PC-9 (cell line): ENCODE measurements around the gene USP31. TPM values are rescaled to one million over a fixed set of nuclear protein-coding genes. Genes with fewer than 3 reads are reported as not detected.

Source experiments
- BruUV-seq: library from RNA; stranded (reverse); fragments of 400-500 nt; replicated peaks from 2 replicates; lab custom pipeline; 2021; lab: Mats Ljungman, UMichigan
- CTCF ChIA-PET: fragments of 300-600 bp; sonication (Branson Sonifier 250); formaldehyde crosslinking; loops from one replicate; lab custom pipeline; 2022; ENCODE audit warnings: antibody characterized with exemption; lab: Charles Lee
- POLR2A ChIA-PET: fragments of 300-600 bp; sonication (Branson Sonifier 250); formaldehyde crosslinking; loops from one replicate; lab custom pipeline; 2022; ENCODE audit warnings: antibody characterized with exemption; ENCODE audit not compliant: unreplicated experiment; lab: Charles Lee
- DNase-seq, 2 experiments: peaks; one replicate each; pipeline versions ENCODE4 v3.0.0 to v3.0.0-alpha.2; 2015 to 2022; ENCODE audit warnings: mixed read lengths in 1 of 2
- H2AFZ ChIP-seq: fragments of 200-600 bp; sonication (generic); 2 replicates; pipeline ENCODE4 v1.8.1; 2017; ENCODE audit warnings: antibody characterized with exemption
- H3F3A ChIP-seq: fragments of 200-600 bp; sonication (generic); 2 replicates; pipeline ENCODE4 v1.8.1; 2017; ENCODE audit warnings: antibody characterized with exemption, mild to moderate bottlenecking, low read depth; ENCODE audit not compliant: insufficient read depth
- H3K27ac ChIP-seq: fragments of 200-600 bp; sonication (generic); 2 replicates; pipeline ENCODE4 v1.6.1; 2016; ENCODE audit warnings: mixed run types
- H3K27me3 ChIP-seq: fragments of 200-600 bp; sonication (generic); 2 replicates; pipeline ENCODE4 v1.6.1; 2016; ENCODE audit warnings: low read depth, mixed run types; ENCODE audit not compliant: insufficient read depth
- H3K36me3 ChIP-seq: fragments of 200-600 bp; sonication (generic); 2 replicates; pipeline ENCODE4 v1.6.1; 2016; ENCODE audit warnings: low read depth, mixed run types
- H3K4me1 ChIP-seq: fragments of 200-600 bp; sonication (generic); replicated peaks from 2 replicates; pipeline ENCODE4 v1.6.1; 2016; ENCODE audit warnings: mixed run types; ENCODE audit not compliant: insufficient read depth
- H3K4me2 ChIP-seq: fragments of 200-600 bp; sonication (generic); 2 replicates; pipeline ENCODE4 v1.6.1; 2017; ENCODE audit warnings: mixed run types
- H3K4me3 ChIP-seq: fragments of 200-600 bp; sonication (generic); 2 replicates; pipeline ENCODE4 v1.6.1; 2016; ENCODE audit warnings: mixed run types
- H3K79me2 ChIP-seq: fragments of 200-600 bp; sonication (generic); 2 replicates; pipeline ENCODE4 v1.6.1; 2017; ENCODE audit warnings: low read depth, mixed run types
- H3K9me2 ChIP-seq: fragments of 200-600 bp; sonication (generic); 2 replicates; pipeline ENCODE4 v1.8.1; 2017; ENCODE audit warnings: mild to moderate bottlenecking; ENCODE audit not compliant: insufficient read depth
- H3K9me3 ChIP-seq: fragments of 200-600 bp; sonication (generic); 2 replicates; pipeline ENCODE4 v1.8.1; 2016; ENCODE audit warnings: low read depth; ENCODE audit not compliant: insufficient read depth
- H4K20me1 ChIP-seq: fragments of 200-600 bp; sonication (generic); 2 replicates; pipeline ENCODE4 v1.8.1; 2017; ENCODE audit not compliant: insufficient read depth
- CTCF ChIP-seq: fragments of 200-600 bp; sonication (generic); conservative IDR thresholded peaks from 2 replicates; pipeline ENCODE4 v1.6.1; 2017; ENCODE audit warnings: mixed run types, antibody characterized with exemption, mild to moderate bottlenecking, moderate library complexity
- EZH2 ChIP-seq: fragments of 200-600 bp; sonication (generic); IDR thresholded peaks from 2 replicates; pipeline ENCODE4 v1.8.0; 2017; ENCODE audit warnings: antibody characterized with exemption, low read depth
- intact Hi-C: fragments of 100-400 bp; cut with micrococcal nuclease; formaldehyde crosslinking; loops from one replicate; pipeline ENCODE4 v1.10.0; 2022; ENCODE audit not compliant: unreplicated experiment
- total RNA-seq: library from RNA; stranded (reverse); gene quantifications from 2 replicates; pipeline ENCODE4 v1.2.3, GENCODE V29; 2021

Gene USP31
- total RNA-seq, 1 experiment from 2014 or later: 12.1 TPM

- DNase-seq: no peak
- ChIA-PET CTCF (no interaction called here), POLR2A (no interaction called here)
- Histone ChIP-seq H3K9me2 (no peaks in the 10 kb centered on the region), H3K27ac (no peak overlapping the region), H3K27me3 (peaks cover 70% of the 10 kb centered on the region), H3K4me2 (no peak overlapping the region), H3F3A (no peaks in the 10 kb centered on the region), H4K20me1 (no peaks in the 10 kb centered on the region), H3K4me1 (no peaks in the 10 kb centered on the region), H3K79me2 (no peaks in the 10 kb centered on the region), H3K36me3 (no peaks in the 10 kb centered on the region), H2AFZ (no peak overlapping the region), H3K9me3 (peaks cover 4% of the 10 kb centered on the region; the same call in 1 of the 2 replicates), H3K4me3 (no peak overlapping the region)
- BruUV-seq: no TSS peak
- no peak for TF ChIP-seq EZH2
- TF ChIP-seq CTCF: no peak
- intact Hi-C loops: no loop called here
Measured at GRCh38 chr16:23051587-23051986, 97.7 kb downstream of the USP31 start.

GRCh38 chr16:23048164-23048563 lies 101.1 kb downstream of the USP31 start:
- no peaks in the 10 kb centered on the region for H3K79me2 ChIP-seq
- ChIA-PET CTCF (interaction anchor here (0.6 kb wide), 1 partner anchor 1321 kb away, joined by 3 read pairs; no protein-coding TSS in a partner anchor), POLR2A (no interaction called here)
- H4K20me1 ChIP-seq: no peaks in the 10 kb centered on the region
- BruUV-seq: no TSS peak
- DNase-seq: no peak
- TF ChIP-seq CTCF: no peak; the same call in 1 of the 2 replicates
- TF ChIP-seq EZH2: no peak
- peaks cover 4% of the 10 kb centered on the region; the same call in 1 of the 2 replicates for H3K9me3 ChIP-seq
- no peaks in the 10 kb centered on the region for H3K9me2 ChIP-seq
- H3K4me1 ChIP-seq: no peaks in the 10 kb centered on the region
- no peak overlapping the region for H3K4me2 ChIP-seq
- H3K4me3 ChIP-seq: no peak overlapping the region
- H3K27me3 ChIP-seq: peaks cover 75% of the 10 kb centered on the region
- no peak overlapping the region for H3K27ac ChIP-seq
- no peak overlapping the region for H2AFZ ChIP-seq
- H3F3A ChIP-seq: no peaks in the 10 kb centered on the region
- intact Hi-C loops: no loop called here
- no peaks in the 10 kb centered on the region for H3K36me3 ChIP-seq

GRCh38 chr16:23045025-23045424 lies 104.2 kb downstream of the USP31 start:
- intact Hi-C loops: no loop called here
- Histone ChIP-seq H3F3A (no peaks in the 10 kb centered on the region), H3K4me1 (no peaks in the 10 kb centered on the region), H3K9me3 (peaks cover 4% of the 10 kb centered on the region; the same call in 1 of the 2 replicates), H3K27me3 (peaks cover 76% of the 10 kb centered on the region), H3K27ac (no peak overlapping the region), H4K20me1 (no peaks in the 10 kb centered on the region), H3K79me2 (no peaks in the 10 kb centered on the region), H3K9me2 (no peaks in the 10 kb centered on the region), H3K36me3 (no peaks in the 10 kb centered on the region), H2AFZ (no peak overlapping the region), H3K4me2 (no peak overlapping the region), H3K4me3 (no peak overlapping the region)
- POLR2A ChIA-PET: no interaction called here
- CTCF ChIA-PET: no interaction called here
- no peak for DNase-seq
- BruUV-seq: no TSS peak
- TF ChIP-seq EZH2 (no peak), CTCF (no peak)
